Gastrocnemius medialis (tissue), 4 donors: Measurements from ENCODE around the gene LGALS7B.

Source experiments
- CTCF ChIP-seq, 5 experiments: fragments of 450-650 bp in 3 of 5; fragments of 200-600 bp in 2 of 5; sonication (generic) in 2 of 5; IDR thresholded peaks in 4 of 5; conservative IDR thresholded peaks in 1 of 5; 1 replicate in 4 of 5; 2 replicates in 1 of 5; pipeline ENCODE4 v1.5.1; 2016 to 2019; ENCODE audit warnings: antibody characterized with exemption in 5 of 5, mild to moderate bottlenecking in 3 of 5, moderate library complexity in 3 of 5
- POLR2A ChIP-seq, 2 donors: fragments of 450-650 bp; IDR thresholded peaks; one replicate each; pipeline ENCODE4 v1.6.1; 2017; ENCODE audit warnings: antibody characterized with exemption in 2 of 2, mild to moderate bottlenecking in 2 of 2, moderate library complexity in 2 of 2

- TF ChIP-seq CTCF (IDR thresholded peaks at IDR 0.05 in 4 of 5, conservative IDR thresholded peaks at IDR 0.05 in 1 of 5) (no peak), POLR2A (IDR thresholded peaks at IDR 0.05) (no peak)
Measured at GRCh38 chr19:38800577-38801347, 11.8 kb downstream of the LGALS7B start.
